HCT116 (cell line): ENCODE data around the gene ADGRL3. TPM values are rescaled to one million over a fixed set of nuclear protein-coding genes. Genes with fewer than 3 reads are reported as not detected.

Experiments
- ATAC-seq: fragments of 200-7000 bp; cut with Tn5 transposase; 2 replicates; pipeline ENCODE4 v1.9.1; 2020; ENCODE audit warnings: mild to moderate bottlenecking, moderate library complexity
- BruUV-seq: library from RNA; stranded (reverse); fragments of 400-500 nt; replicated peaks from 2 replicates; lab custom pipeline; 2021; lab: Mats Ljungman, UMichigan
- CTCF ChIA-PET: fragments of 300-600 bp; sonication (Branson Sonifier 250); formaldehyde crosslinking; loops from one replicate; lab custom pipeline; 2021; ENCODE audit warnings: antibody characterized with exemption; lab: Charles Lee
- POLR2A ChIA-PET: fragments of 300-600, 350-600 bp; sonication (Branson Sonifier 250); formaldehyde crosslinking; loops from one replicate; lab custom pipeline; 2021; ENCODE audit warnings: antibody characterized with exemption; lab: Charles Lee
- RAD21 ChIA-PET, 2 experiments: fragments of 300-600 bp; sonication (Branson Sonifier 250); formaldehyde crosslinking; loops; one replicate each; lab custom pipeline; 2023; ENCODE audit warnings: low total read pairs in 2 of 2; ENCODE audit not compliant: uncharacterized antibody in 2 of 2, unreplicated experiment in 2 of 2, low non-redundant PET in 1 of 2; lab: Charles Lee
- DNase-seq: peaks from one replicate; pipeline ENCODE4 v3.0.0-alpha.2; 2010; ENCODE audit warnings: low read depth, low spot score
- H2AFZ ChIP-seq: fragments of 200-600 bp; shearing (Covaris generic), sonication (generic); 2 replicates; pipeline ENCODE4 v1.6.1; 2017; ENCODE audit warnings: low read depth, mixed run types, mixed read lengths, antibody characterized with exemption, low read length; ENCODE audit not compliant: poor library complexity, severe bottlenecking
- H3K27ac ChIP-seq: 2 replicates; pipeline ENCODE4 v1.5.1; 2012; ENCODE audit warnings: low read depth, low read length
- H3K27me3 ChIP-seq: fragments of 200-600 bp; sonication (generic); 2 replicates; pipeline ENCODE4 v1.6.1; 2016; ENCODE audit warnings: mixed run types, low read length, mixed read lengths; ENCODE audit not compliant: insufficient read depth
- H3K36me3 ChIP-seq, 2 experiments: fragments of 200-500 bp in 1 of 2; fragments of 200-600 bp in 1 of 2; sonication (Bioruptor generic) in 1 of 2; sonication (generic) in 1 of 2; 2 replicates each; pipeline versions ENCODE4 v1.5.1 to v1.6.1; 2014 to 2016; ENCODE audit warnings: low read length in 2 of 2, inconsistent platforms in 1 of 2, mixed read lengths in 1 of 2, mixed run types in 1 of 2; ENCODE audit not compliant: insufficient read depth in 2 of 2, control insufficient read depth in 1 of 2
- H3K4me1 ChIP-seq, 2 experiments: fragments of 200-600 bp in 1 of 2; sonication (generic) in 1 of 2; 2 replicates each; pipeline versions ENCODE4 v1.5.1 to v1.6.1; 2012 to 2017; ENCODE audit warnings: low read length in 2 of 2, inconsistent platforms in 1 of 2, mild to moderate bottlenecking in 1 of 2, mixed read lengths in 1 of 2, mixed run types in 1 of 2, moderate library complexity in 1 of 2; ENCODE audit not compliant: insufficient read depth in 2 of 2, control insufficient read depth in 1 of 2
- H3K4me2 ChIP-seq: fragments of 200-600 bp; sonication (generic); 2 replicates; pipeline ENCODE4 v1.6.1; 2017; ENCODE audit warnings: mixed run types, low read length, mixed read lengths
- H3K4me3 ChIP-seq, 2 experiments: fragments of 200-600 bp in 1 of 2; sonication (generic) in 1 of 2; replicated peaks in 1 of 2; 2 replicates each; pipeline ENCODE4 v1.5.1; 2011 to 2016; ENCODE audit warnings: low read length in 2 of 2, control low read depth in 1 of 2, low read depth in 1 of 2, mild to moderate bottlenecking in 1 of 2, mixed read lengths in 1 of 2, mixed run types in 1 of 2
- H3K79me2 ChIP-seq: fragments of 200-600 bp; sonication (generic); 2 replicates; pipeline ENCODE4 v1.6.1; 2017; ENCODE audit warnings: mild to moderate bottlenecking, mixed run types, low read length, moderate library complexity, mixed read lengths; ENCODE audit not compliant: insufficient read depth
- H3K9ac ChIP-seq: fragments of 200-600 bp; sonication (generic); 2 replicates; pipeline ENCODE4 v1.6.1; 2016; ENCODE audit warnings: low read length, mixed read lengths
- H3K9me2 ChIP-seq: fragments of 200-600 bp; sonication (generic), shearing (Covaris generic); 2 replicates; pipeline ENCODE4 v1.6.1; 2017; ENCODE audit warnings: mixed run types, mild to moderate bottlenecking, moderate library complexity; ENCODE audit not compliant: insufficient read depth
- H3K9me3 ChIP-seq, 2 experiments: fragments of 200-500 bp in 1 of 2; fragments of 200-600 bp in 1 of 2; sonication (Bioruptor generic) in 1 of 2; sonication (generic) in 1 of 2; 2 replicates each; pipeline ENCODE4 v1.6.1; 2014 to 2017; ENCODE audit warnings: low read length in 2 of 2, mixed read lengths in 2 of 2, inconsistent platforms in 1 of 2, low read depth in 1 of 2, mild to moderate bottlenecking in 1 of 2, mixed run types in 1 of 2, moderate library complexity in 1 of 2; ENCODE audit not compliant: control insufficient read depth in 1 of 2, insufficient read depth in 1 of 2
- H4K20me1 ChIP-seq: fragments of 200-600 bp; sonication (generic), shearing (Covaris generic); 2 replicates; pipeline ENCODE4 v1.6.1; 2017; ENCODE audit warnings: mixed run types, mild to moderate bottlenecking, moderate library complexity; ENCODE audit not compliant: insufficient read depth
- CEBPB ChIP-seq: IDR thresholded peaks from 2 replicates; pipeline ENCODE4 v1.6.1; 2012; ENCODE audit warnings: low read depth
- ELF1 ChIP-seq: IDR thresholded peaks from 2 replicates; pipeline ENCODE4 v1.6.1; 2012; ENCODE audit warnings: low read depth, borderline replicate concordance
- EZH2 ChIP-seq: fragments of 200-600 bp; sonication (generic); IDR thresholded peaks from 2 replicates; pipeline ENCODE4 v1.6.1; 2017; ENCODE audit warnings: antibody characterized with exemption, mixed run types
- FOSL1 ChIP-seq: IDR thresholded peaks from 2 replicates; pipeline ENCODE4 v1.6.1; 2012; ENCODE audit warnings: low read depth
- RAD21 ChIP-seq: IDR thresholded peaks from 2 replicates; pipeline ENCODE4 v1.6.1; 2012; ENCODE audit warnings: low read depth, mild to moderate bottlenecking
- SP1 ChIP-seq: IDR thresholded peaks from 2 replicates; pipeline ENCODE4 v1.6.1; 2012; ENCODE audit warnings: low read depth
- ZNF274 ChIP-seq: fragments of 200-500 bp; sonication (Bioruptor generic); IDR thresholded peaks from 2 replicates; pipeline ENCODE4 v1.6.1; 2014; ENCODE audit warnings: mild to moderate bottlenecking, low read depth, low read length, inconsistent platforms
- intact Hi-C: fragments of 100-400 bp; cut with micrococcal nuclease; formaldehyde crosslinking; loops from 2 replicates; pipeline ENCODE4 v1.10.0; 2022
- total RNA-seq: library from RNA; stranded (reverse); gene quantifications from one replicate; pipeline ENCODE4 v1.2.1, GENCODE V29; 2021; ENCODE audit not compliant: unreplicated experiment
- TF ChIP-seq, protein P1 (sequence below): IDR thresholded peaks from 2 replicates; pipeline ENCODE4 v1.6.1; 2012; ENCODE audit warnings: low read depth
- TF ChIP-seq, protein P2 (sequence below), 3 experiments: fragments of 200-600 bp in 1 of 3; sonication (generic) in 1 of 3; IDR thresholded peaks in 2 of 3; conservative IDR thresholded peaks in 1 of 3; 2 replicates each; pipeline ENCODE4 v1.5.1; 2012 to 2017; ENCODE audit warnings: low read depth in 2 of 3, low read length in 2 of 3, antibody characterized with exemption in 1 of 3, borderline replicate concordance in 1 of 3, control low read depth in 1 of 3, mild to moderate bottlenecking in 1 of 3, mixed read lengths in 1 of 3, mixed run types in 1 of 3, moderate library complexity in 1 of 3; ENCODE audit not compliant: insufficient read depth in 1 of 3
- TF ChIP-seq, protein P3 (sequence below): IDR thresholded peaks from 2 replicates; pipeline ENCODE4 v1.6.1; 2011; ENCODE audit warnings: mild to moderate bottlenecking, low read length, moderate library complexity; ENCODE audit not compliant: insufficient replicate concordance; ENCODE audit errors: extremely low read depth
- TF ChIP-seq, protein P4 (sequence below): IDR thresholded peaks from 2 replicates; pipeline ENCODE4 v1.6.1; 2012

Gene ADGRL3
- total RNA-seq, 1 experiment from 2014 or later, result not detected

DNA sequence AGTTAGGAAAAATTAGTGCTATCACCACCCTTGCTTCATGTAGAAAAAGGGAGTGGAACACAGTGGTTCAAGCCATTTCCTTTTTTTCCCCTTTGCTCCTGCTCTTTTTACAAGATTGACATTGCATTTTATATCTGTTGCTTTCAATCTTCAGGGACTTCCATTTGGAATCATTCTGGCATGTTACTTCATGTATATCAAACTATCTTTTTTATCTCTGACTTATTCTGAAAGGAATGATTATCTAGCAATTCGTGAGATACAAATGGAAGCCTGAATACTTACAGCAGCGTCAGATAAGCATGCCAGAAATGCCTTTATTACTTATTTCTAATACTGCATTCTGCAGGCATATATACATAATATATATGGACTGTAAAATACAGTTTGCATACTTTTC is 20.4 kb downstream of the ADGRL3 start:
- no peaks in the 10 kb centered on the region for H3K27me3 ChIP-seq
- peaks cover 5 to 30% of the 10 kb centered on the region in 2 experiments; a peak in 2 of 4 replicates for H3K9me3 ChIP-seq
- H3K4me1 ChIP-seq, result no peaks in the 10 kb centered on the region
- no peak overlapping the region for H3K9ac ChIP-seq
- no peak overlapping the region for H2AFZ ChIP-seq
- no peak overlapping the region for H3K4me2 ChIP-seq
- no peak overlapping the region for H3K27ac ChIP-seq
- DNase-seq, result no peak
- TF ChIP-seq SP1, result no peak
- TF ChIP-seq CEBPB, result no peak
- TF ChIP-seq ELF1, result no peak
- TF ChIP-seq, protein P1, sequence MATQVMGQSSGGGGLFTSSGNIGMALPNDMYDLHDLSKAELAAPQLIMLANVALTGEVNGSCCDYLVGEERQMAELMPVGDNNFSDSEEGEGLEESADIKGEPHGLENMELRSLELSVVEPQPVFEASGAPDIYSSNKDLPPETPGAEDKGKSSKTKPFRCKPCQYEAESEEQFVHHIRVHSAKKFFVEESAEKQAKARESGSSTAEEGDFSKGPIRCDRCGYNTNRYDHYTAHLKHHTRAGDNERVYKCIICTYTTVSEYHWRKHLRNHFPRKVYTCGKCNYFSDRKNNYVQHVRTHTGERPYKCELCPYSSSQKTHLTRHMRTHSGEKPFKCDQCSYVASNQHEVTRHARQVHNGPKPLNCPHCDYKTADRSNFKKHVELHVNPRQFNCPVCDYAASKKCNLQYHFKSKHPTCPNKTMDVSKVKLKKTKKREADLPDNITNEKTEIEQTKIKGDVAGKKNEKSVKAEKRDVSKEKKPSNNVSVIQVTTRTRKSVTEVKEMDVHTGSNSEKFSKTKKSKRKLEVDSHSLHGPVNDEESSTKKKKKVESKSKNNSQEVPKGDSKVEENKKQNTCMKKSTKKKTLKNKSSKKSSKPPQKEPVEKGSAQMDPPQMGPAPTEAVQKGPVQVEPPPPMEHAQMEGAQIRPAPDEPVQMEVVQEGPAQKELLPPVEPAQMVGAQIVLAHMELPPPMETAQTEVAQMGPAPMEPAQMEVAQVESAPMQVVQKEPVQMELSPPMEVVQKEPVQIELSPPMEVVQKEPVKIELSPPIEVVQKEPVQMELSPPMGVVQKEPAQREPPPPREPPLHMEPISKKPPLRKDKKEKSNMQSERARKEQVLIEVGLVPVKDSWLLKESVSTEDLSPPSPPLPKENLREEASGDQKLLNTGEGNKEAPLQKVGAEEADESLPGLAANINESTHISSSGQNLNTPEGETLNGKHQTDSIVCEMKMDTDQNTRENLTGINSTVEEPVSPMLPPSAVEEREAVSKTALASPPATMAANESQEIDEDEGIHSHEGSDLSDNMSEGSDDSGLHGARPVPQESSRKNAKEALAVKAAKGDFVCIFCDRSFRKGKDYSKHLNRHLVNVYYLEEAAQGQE, result no peak
- no peak for TF ChIP-seq FOSL1
- TF ChIP-seq, protein P2, sequence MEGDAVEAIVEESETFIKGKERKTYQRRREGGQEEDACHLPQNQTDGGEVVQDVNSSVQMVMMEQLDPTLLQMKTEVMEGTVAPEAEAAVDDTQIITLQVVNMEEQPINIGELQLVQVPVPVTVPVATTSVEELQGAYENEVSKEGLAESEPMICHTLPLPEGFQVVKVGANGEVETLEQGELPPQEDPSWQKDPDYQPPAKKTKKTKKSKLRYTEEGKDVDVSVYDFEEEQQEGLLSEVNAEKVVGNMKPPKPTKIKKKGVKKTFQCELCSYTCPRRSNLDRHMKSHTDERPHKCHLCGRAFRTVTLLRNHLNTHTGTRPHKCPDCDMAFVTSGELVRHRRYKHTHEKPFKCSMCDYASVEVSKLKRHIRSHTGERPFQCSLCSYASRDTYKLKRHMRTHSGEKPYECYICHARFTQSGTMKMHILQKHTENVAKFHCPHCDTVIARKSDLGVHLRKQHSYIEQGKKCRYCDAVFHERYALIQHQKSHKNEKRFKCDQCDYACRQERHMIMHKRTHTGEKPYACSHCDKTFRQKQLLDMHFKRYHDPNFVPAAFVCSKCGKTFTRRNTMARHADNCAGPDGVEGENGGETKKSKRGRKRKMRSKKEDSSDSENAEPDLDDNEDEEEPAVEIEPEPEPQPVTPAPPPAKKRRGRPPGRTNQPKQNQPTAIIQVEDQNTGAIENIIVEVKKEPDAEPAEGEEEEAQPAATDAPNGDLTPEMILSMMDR (IDR thresholded peaks at IDR 0.05 in 2 of 3, conservative IDR thresholded peaks at IDR 0.05 in 1 of 3; ENCODE audit: borderline replicate concordance in 1 of 3, insufficient read depth in 1 of 3, low read depth in 2 of 3, low read length in 2 of 3), result no peak
- no peak for TF ChIP-seq EZH2
- no peak for TF ChIP-seq ZNF274
- TF ChIP-seq, protein P3, sequence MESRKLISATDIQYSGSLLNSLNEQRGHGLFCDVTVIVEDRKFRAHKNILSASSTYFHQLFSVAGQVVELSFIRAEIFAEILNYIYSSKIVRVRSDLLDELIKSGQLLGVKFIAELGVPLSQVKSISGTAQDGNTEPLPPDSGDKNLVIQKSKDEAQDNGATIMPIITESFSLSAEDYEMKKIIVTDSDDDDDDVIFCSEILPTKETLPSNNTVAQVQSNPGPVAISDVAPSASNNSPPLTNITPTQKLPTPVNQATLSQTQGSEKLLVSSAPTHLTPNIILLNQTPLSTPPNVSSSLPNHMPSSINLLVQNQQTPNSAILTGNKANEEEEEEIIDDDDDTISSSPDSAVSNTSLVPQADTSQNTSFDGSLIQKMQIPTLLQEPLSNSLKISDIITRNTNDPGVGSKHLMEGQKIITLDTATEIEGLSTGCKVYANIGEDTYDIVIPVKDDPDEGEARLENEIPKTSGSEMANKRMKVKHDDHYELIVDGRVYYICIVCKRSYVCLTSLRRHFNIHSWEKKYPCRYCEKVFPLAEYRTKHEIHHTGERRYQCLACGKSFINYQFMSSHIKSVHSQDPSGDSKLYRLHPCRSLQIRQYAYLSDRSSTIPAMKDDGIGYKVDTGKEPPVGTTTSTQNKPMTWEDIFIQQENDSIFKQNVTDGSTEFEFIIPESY, result no peak
- no peak for TF ChIP-seq RAD21
- TF ChIP-seq, protein P4, sequence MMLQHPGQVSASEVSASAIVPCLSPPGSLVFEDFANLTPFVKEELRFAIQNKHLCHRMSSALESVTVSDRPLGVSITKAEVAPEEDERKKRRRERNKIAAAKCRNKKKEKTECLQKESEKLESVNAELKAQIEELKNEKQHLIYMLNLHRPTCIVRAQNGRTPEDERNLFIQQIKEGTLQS, result no peak
- no peak for ATAC-seq
- intact Hi-C loops, result no loop called here
- H3K79me2 ChIP-seq, result no peaks in the 10 kb centered on the region
- H3K4me3 ChIP-seq, result no peak overlapping the region
- H3K9me2 ChIP-seq, result no peaks in the 10 kb centered on the region
- POLR2A ChIA-PET, result no interaction called here
- CTCF ChIA-PET, result no interaction called here
- H3K36me3 ChIP-seq, result no peaks in the 10 kb centered on the region
- RAD21 ChIA-PET, result no interaction called here
- BruUV-seq, result no TSS peak
- no peaks in the 10 kb centered on the region for H4K20me1 ChIP-seq
